Measurements from ENCODE around the gene FNDC5.
"Not testable (repeated sequence)": the region's sequence is repeated elsewhere in the genome, so short reads cannot be mapped to it uniquely, and the experiment has no call there.

Gene FNDC5

DNA sequence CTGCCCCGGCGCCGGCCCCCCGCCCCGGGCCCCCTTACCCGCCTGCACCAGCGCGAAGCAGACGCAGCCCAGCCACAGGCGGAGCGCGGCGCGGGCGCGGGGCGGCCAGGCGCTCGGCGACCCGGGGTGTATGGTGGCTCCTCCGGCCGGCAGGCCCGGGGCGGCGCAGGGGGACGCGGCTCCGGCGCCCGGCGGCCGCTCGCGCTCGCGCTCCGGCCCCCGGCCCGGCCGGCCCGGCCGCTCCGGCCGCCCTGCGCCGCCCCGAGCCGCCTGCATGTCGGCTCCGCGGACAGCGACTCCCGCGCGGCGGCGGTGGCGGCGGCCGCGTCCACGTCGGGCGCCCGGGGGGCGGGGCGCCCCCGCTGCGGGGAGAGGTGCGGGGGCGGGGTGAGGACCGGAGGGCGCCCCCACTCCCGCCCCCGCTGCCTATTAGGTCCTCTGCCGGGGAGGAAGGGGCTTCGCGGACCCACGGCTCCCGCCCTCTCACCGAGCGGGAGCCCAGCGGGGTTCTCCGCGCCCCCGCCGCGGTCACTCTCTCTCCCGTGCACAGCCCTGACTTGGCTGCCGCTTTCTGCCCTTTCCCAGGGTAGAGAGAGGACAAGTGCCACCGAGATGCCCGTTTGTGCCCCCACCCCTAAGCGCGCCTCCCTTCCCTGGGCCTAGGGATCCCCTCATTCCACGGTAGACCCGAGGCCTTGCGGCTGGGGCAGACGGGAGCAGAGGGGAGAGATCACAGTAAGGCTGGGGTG is at the start of gene FNDC5:
Gene FNDC5, minus strand, starts transcription at position 298 of the 749 bp plus-strand sequence.
- DNase-seq (ENCODE audit: low spot score) = no peak

DNA sequence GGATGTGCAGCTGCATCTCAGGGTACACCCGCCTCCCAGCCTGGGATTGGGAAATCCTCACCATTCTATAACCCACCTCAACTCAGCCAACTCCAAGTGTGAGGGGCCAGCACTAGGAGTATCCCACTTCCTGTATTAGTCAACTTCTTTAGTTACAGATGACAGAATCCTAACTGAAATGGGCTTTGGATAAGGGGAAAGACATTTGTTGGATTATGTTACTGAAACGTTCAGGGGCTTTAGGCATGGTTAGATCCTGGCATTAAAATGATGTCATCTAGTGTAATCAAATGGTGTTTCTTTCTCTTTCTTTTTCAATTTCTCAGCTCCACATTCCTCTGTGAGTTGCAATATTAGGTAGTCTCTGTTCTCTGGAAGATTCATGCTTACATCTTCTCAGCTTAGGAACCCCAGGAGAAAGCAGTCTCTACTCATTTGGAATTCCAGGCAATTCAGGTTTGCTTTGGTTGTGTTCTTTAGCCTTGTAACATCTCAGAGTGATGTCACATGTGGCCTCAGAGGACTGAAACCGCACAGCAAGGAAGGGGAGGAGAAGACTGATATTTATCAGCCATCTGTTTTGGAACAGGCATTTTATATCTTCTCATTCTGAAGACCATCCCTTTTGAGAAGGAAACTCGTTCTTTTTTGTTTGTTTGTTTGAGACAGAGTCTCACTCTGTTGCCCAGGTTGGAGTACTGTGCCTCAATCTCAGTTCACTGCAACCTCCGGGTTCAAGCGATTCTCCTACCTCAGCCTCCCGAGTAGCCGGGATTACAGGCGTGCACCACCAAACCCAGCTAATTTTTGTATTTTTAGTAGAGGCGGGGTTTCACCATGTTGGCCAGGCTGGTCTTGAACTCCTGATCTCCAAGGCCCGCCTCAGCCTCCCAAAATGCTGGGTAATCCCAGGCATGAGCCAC is 49.4 kb upstream of the FNDC5 start:
- DNase-seq (ENCODE audit: low spot score) = no peak

DNA sequence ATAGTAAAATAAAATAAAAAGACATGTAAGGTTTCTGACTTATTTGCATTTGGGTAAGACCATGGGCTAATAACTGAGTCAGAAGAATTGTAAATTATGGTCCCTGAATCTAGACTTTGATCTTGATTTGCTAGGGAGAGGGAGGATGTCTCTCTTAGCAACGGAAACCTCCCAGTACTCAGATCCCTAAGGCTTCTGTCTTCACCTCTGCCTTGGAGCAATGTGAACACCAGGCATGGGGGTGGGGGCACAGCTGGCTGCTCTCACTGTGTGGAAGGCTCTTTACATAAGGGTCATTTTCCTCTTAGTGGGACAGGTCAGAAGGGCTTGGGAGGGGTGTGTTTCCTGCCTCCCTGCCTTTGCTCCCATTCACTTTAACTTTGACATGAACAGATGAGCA is 47.5 kb upstream of the FNDC5 start:
- DNase-seq (ENCODE audit: low spot score) = no peak

DNA sequence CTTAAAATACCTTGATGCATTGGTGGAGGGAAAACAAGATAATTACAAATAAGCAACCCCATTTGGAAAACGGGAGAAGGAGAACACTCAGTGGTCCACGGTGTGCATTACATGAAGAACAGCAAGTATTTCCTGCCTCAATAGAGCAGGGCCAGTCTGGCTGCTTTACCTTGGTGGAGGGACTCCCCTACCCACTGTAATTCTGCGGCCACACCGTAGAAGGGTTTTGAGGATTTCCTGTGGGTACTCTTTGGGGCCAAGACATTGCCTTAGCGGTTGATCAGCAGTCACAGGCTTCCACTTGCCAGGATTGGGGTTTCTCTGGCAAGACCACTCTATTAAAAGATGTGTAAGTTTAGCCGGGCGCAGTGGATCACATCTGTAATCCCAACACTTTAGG is 46.8 kb upstream of the FNDC5 start:
- DNase-seq (ENCODE audit: low spot score) = no peak

DNA sequence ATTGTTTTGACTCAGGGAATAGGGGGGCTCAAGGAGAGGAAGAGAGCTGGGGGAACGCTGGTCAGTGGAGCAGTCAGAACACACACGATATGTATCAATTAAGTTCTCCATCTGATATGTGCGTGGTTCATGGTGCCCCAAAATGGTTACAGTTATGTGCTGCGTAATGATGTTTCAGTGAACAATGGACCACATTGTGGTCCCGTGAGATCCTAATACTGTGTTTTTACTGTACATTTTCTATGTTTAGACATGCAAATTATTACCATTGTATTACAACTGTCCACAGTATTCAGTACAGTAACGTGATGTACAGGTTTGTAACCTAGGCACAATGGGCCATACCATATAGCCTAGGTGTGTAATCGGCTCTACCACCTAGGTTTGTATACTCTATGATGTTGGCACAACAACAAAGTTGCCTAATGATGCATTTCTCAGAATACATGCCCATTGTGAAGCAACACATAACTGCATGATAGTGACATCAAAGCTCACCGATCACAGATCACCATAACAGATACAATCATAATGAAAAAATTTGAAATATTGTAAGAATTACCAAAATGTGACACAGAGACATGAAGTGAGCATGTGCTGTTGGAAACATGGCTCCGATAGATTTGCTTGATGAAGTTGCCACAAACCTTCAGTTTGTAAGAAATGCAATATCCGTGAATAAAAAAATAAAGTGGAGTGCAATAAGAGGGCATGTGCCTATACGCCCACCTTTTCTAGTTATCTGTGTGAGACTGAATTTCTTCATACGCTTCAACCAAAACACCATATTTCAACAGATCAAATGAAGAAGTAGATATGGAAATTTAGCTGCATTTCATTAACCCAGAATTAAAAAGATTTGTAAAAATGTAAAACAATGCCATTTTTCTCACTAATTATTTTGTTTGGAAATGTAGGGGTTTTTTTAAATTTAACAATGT is 45.3 kb upstream of the FNDC5 start:
- DNase-seq (ENCODE audit: low spot score) = no peak

DNA sequence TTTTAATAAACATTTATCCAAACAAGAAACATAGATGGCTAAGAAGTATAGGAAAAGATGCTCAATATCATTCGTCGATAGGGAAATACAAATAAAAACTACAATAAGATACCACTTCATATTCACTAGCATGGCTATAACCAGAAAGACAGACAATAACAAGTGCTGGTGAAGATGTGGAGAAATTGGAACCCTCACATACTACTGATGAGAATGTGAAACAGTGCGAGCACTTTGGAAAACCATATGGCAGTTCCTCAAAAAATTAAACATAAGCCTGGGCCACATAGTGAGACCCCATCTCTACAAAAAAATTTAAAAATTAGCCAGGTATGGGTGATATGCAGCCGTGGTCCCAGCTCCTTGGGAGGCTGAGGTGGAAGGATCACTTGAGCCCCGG is 39.6 kb upstream of the FNDC5 start:
- DNase-seq (ENCODE audit: low spot score) = no peak

DNA sequence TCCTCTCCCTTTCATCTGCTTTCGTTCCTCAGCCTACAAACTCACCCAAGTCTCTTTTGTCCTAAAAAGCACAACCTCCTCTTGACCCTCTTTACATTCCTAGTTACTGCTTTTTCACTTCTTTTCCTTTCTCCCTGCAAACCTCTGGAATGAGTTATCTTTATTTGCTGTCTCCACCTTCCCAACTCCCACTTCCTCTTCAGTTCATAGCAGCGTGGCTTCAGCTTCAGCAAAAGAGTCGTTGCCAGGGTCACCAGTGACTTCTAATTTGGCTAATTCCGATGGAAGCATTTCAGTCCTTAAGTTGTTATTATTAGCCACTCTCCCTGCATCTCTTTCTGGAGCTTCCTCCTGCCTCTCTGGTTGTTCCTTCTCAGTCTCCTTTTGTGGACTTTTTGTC is 36.7 kb upstream of the FNDC5 start:
- no peak for DNase-seq (ENCODE audit: low spot score)

DNA sequence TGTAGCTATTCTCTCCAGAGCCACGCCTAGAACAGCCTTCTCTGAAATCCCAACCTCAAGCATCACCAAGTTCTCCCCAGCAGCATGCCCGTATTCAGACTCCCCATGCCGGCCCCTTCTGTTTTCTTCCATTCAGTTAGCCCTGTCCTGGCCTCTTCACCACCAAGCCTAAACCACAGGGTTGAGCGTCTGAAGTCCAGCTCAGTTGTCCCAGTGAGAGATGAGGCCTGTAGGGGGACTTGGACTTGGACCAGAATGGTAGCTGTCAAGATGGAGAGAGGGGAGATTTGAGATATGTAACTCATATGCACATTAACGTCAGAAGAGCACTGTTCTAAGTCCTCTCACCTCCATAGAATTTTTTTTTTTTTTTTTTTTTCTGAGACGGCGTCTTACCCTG is 35.9 kb upstream of the FNDC5 start:
- DNase-seq (ENCODE audit: low spot score) = no peak

DNA sequence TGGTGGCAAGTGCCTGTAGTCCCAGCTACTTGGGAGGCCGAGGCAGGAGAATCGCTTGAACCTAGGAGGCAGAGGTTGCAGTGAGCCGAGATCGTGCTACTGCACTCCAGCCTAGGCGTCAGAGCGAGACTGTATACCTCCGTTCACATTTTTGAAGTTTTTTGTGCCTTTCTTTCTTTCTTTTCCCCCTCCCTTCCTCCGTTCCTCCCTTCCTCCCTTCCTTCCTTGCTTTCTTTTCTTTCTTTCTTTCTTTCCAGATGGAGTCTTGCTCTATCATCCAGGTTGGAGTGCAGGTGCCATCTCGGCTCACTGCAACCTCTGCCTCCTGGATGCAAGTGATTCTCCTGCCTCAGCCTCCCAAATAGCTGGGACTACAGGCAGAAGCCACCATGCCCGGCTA is 34.9 kb upstream of the FNDC5 start:
- DNase-seq (ENCODE audit: low spot score) = not testable (repeated sequence)

DNA sequence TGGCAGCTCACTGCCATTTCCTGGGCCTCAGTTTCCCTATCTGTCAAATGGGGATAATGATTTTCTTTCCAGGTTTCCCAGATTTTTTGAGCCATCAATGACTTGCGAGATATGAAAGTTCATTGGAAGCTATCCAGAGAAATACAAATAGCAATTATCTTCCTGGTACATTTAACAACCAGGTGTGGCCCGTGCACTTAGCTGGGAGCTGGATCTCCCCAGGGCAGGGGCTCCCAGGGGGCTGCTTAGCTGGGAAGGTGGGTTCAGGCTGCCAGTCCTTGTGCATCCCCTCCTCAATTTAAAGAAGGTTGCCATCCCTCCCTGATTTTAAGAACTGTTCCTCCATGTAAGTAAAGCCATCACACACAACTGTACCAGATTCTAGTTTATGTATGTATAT is 34.1 kb upstream of the FNDC5 start:
- DNase-seq (ENCODE audit: low spot score) = no peak

DNA sequence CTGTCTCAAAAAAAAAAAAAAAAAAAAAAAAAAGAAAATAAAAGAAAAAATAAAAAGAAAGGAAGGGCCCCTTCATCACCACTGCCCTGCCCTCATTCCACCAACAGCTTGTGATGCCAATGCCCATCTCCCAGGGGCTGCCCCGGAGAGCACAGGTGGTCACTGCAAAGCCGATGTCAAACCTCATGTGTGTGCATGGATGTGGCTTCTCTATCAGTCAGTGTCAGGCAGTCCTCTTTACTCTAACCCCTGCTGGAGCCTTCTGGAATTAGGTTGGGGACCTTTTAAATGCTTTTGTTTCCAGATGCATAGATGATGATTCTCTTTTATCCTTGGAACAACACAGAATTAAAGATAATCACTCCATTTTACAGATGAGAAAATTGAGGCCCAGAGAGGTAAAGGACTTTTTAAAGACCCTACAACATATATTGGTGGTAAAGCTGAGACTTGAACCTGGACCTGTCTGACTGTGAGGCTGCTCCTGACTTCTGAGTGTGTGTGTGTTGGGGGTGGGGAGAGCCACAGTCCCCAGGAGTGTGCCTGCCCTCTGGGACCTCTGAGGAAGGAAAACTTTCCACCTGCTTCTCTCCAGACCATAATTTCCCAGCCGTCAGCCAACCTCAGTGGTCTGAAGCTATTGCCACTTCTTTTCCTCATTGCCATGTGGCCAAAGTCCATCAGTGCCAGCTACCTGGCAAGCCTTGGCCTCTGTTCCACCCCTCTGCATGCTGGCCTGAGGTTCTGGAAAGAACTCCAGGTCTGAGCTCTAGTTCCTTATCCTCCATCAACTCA is 33.5 kb upstream of the FNDC5 start:
- DNase-seq (ENCODE audit: low spot score) = peak; percentile 26

DNA sequence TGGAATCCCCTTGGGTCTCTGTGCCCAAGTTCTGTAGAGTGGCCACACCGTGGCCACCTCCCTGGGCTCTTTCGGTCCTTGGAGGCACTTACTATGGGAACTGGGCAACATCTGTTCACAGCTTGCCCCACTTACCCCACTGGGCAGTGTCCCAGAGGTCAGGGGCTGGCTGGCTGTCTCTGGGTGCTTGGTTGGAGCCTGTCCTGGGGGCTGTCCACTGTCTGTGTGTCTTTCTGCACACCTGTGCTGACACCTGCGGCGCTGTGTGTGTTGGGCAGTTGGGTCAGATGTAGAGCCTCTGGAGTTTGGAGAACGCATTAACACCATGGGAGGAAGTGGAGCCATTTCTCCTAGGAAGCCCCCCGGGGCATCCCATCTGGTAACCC is 31.8 kb upstream of the FNDC5 start:
- no peak for DNase-seq (ENCODE audit: low spot score)

DNA sequence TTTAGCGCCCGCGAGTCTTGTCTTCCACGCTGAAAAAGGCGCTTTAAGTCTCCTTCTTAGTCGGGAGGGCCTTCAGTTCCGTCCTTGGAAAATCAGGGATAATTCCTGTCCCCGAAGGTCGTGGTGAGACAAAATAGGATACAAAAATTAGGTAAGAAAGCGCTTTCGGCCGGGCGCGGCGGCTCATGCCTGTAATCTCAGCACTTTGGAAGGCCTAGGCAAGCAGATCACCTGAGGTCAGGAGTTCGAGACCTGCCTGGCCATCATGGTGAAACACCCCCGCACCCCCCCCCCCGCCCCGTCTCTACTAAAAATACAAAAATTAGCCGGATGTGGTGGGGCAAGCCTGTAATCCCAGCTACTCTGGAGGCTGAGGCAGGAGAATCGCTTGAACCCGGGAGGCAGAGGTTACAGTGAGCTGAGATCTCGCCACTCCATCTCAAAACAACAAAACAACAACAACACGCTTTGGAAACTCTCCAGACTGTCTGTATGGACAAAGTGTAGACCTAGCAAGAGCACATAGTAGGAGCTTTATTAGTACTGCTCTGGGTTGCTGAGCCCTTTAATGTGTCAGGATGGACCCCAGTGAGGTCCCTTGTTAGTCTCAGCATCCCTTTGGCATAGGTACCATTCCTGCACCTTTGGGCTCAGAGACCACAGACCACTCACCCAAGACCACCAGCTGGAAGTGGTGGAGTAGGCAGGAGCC is 31.3 kb upstream of the FNDC5 start:
- no peak for DNase-seq (ENCODE audit: low spot score)

DNA sequence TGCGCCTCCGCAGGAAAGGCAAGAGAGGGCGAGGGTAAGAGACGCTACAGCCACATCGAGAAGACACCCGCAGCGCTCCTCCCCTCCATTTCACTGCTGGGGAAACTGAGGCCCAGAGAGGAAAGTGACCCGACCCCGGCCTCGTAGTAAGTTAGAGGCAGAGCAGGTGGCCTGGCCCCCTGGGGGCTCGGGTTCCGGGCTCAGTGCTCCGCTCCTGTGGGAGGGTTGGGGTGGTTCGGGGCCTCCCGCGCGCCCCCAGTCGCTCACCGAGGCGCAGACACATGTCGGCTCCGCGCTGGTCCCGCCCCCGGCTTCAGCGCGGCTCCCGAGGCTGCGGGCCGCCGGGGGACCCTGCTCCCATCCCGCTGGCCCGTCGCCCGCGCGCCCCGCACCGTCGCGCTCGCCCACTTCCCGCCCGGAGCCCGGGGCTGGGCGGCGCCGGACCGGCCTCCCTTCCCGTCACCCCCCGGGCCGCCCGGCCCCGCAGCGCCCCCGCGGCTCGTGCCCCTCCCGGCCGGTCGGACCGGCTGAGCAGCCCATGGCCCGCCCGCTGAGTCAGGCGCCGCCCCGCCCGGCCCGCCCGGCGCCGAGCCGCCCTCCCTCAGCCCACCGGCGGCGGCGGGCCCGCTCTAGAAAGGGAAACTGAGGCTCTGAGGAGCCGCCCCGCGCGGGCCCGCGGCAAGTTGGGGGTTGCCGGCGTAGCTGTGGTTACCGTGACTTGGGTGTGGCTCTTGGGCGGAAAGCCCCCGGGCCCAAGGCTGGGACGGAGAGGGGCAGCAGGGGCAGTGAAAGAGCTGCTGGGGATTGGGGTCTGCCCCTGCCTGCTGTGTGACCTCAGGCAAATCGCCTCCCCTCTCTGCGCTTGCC is 30.5 kb upstream of the FNDC5 start, which contains the start of gene TMEM54:
Gene TMEM54, minus strand, starts transcription at position 434 of the 867 bp plus-strand sequence. Its CDS starts 151 bp downstream, at position 283.
- DNase-seq (ENCODE audit: low spot score) = no peak

DNA sequence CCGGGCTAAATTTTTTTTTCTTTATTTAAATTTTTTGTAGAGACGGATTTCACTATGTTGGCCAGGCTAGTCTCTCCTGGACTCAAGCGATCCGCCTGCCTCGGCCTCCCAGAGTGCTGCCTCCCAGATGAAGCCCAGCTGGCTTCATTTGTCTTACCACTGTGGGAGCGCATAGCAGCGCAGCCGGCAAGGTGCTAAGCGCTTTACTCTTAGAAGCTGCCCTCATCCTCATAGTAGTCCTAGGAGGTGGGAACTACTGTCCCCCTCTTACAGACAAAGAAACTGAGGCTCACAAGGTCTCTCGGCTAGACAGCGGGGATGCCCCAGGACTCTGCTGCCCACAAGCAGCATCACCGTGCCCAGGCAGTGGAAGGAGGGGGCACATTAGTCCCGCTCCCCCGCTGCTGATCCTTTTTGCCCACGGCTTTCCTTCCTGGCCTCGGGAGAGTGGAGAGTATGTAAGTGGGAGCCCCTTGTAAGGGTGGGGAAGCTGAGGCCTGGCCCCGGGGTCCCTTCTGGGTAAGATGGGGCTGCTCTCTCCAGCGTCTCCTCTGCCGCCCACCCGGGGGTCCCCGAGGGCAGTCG is 29.8 kb upstream of the FNDC5 start:
- DNase-seq (ENCODE audit: low spot score) = no peak

DNA sequence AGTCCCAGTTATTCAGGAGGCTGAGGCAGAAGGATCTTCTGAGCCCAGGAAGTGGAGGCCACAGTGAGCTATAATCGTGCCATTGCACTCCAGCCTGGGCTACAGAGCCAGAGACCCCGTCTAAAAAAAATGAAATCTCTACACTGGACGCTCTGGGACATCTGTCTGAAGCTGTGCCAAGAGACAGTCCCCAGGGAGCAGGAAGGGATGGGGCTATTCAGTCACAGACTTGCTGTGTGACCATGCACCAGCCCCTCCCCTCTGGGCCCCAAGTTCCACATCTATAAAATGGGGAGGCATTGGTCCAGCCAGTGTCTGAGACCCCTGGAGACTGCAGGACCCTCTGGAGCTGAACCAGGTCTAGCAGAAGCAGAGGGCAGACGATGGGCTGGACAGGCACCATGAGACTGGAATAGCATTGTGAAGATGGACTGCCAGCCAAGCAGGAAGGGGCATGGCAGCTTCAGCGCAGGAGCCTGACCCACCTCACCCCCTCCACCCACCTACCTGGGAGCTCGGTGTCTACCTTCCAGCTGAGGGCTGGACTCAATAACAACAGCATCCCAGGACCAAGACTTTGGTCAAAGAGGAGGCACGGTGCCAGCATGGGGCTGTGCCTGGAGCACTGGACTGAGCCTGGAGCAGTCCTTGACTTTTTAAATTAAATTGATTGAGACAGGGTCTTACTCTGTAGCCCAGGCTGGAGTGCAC is 29.0 kb upstream of the FNDC5 start:
- no peak for DNase-seq (ENCODE audit: low spot score)

DNA sequence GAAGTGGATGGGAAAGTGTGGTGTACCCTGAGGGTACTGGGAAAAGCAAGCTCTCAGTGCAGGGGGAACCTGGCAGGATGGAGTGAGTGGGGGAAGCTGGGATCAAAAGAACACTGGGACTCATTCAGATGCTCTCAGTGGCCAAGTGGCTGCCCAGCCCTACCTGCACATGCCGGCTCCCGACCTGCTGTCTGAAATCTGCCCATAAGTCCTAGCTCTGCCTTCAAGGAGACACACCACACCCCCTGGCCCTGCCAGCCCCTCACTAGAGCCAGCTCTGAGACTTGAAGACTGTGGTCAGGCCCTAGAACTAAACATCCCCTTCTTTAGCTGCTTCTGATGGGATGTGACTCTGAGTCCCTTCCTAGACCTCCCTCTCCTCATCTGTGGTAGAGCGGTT is 28.2 kb upstream of the FNDC5 start:
- no peak for DNase-seq (ENCODE audit: low spot score)

DNA sequence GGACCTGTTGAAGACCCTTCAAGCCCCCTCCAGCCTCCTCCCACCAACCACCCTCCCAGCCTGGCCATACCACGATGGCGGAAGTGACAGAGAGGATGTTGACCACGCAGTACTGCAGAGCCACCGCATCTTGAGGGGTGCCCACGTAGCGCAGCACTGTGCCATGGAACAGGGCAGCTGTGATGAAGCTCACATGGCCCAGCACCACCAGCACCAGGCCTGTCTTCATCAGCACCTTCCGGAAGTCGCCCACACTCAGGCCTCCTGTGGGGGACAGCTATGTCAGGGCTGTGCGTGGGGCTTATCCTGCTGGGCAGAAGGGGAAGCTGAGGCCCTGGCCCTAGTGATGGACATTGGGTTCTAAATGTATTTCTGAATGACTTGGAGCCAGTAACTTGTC is 27.3 kb upstream of the FNDC5 start:
- DNase-seq (ENCODE audit: low spot score) = no peak

All from NAMALWA (cell line).